NCI-H146 treated with DMSO at 0.1 percent for 48 hours (cell line): ENCODE results near the gene MOV10L1.
A peak's percentile ranks its signal among the peaks of the same experiment; 100 is the strongest.
"Not testable (repeated sequence)": the region's sequence is repeated elsewhere in the genome, so short reads cannot be mapped to it uniquely, and the experiment has no call there.

Experiments
- DNase-seq: peaks from one replicate; lab custom pipeline; 2025; ENCODE audit not compliant: unreplicated experiment; lab: John Stamatoyannopoulos, UW

Gene MOV10L1

DNA sequence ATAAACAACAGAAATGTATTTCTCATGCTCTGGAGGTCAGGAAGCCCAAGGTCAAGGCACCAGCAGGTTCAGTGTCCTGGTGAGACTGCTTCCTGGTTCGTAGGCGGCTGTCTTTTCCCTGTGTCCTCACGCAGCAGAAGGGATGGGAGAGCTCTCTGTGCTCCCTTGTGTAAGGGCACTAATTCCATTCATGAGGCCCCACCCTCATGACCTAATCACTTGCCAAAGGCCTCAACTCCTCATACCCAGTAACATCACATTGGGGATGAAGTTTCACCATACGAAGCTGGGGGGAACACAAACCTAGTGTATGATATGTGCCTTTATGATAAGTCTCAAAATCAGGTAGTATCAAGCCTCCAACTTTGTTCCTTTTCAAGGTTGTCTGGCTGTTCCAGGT lies 42.1 kb downstream of the MOV10L1 start:
- no peak for DNase-seq

DNA sequence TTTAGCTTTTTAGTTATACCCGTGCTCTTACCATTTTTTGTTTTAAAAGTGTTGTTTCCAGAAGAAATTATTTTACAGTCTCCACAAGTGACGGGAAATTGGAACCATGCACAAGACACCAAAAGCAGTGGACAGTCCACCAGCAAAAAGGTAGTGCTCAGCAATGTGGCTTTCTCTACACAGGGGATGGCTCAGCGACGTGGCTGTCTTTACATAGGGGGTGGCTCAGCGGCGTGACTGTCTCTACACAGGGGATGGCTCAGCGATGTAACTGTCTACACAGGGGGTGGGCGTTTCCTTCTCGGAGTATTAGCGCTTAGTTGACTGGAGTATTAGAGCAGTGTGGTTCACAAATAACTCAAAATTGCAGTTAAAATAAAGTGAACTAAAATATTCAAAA lies 44.7 kb downstream of the MOV10L1 start:
- no peak for DNase-seq

DNA sequence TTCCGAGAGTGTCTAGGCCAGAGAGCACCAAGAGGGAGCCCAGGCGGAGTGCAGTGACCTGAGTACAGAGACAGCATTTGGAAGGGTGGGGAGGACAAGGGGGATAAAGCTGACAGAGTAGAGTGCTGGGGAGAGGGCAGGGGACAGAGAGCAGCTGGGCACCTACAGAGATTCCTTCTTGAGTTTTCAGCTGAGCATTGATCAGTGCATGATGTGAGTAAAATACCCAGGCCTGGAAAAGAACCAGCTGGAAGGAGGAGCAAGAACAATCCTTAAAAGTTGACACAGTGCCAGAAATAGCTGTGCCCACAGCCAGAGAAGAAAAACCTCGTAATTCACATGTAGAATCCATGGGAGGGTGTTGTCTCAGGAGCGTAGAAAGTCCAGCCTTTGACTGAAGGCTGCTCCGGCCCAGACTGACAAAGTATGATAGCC lies 46.8 kb downstream of the MOV10L1 start:
- no peak for DNase-seq

DNA sequence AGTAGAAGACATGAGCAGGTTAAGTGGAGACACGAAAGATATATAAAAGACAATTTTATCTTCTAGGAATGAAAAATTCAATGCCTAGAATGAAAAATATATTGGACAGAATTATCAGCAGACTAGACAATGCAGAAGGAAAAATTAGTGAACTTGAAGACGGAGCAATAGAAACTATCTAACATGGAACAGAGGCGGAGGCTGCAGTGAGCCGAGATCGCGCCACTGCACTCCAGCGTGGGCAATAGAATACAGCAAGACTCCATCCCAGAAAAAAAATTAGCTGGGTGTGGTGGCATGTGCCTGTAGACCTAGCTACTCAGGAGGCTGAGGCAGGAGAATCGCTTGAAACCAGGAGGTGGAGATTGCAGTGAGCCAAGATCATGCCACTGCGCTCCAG lies 47.5 kb downstream of the MOV10L1 start:
- DNase-seq, result not testable (repeated sequence)

DNA sequence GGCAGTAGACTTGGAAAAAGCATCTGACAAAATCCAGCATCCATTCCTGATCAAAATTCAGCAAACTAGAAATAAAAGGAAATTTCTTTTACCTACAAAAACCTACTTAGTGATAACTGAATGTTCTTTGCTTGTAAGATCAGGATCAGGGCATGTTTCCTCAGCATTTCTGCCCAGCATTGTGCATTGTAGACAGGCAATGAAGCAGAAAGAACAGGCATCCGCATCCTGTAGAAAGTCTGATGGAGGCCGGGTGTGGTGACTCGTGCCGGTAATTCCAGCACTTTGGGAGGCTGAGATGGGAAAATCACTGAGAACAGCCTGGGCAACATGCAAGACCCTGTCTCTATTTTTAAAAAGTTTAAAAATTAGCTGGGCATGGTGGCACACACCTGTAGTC lies 48.2 kb downstream of the MOV10L1 start:
- no peak for DNase-seq

DNA sequence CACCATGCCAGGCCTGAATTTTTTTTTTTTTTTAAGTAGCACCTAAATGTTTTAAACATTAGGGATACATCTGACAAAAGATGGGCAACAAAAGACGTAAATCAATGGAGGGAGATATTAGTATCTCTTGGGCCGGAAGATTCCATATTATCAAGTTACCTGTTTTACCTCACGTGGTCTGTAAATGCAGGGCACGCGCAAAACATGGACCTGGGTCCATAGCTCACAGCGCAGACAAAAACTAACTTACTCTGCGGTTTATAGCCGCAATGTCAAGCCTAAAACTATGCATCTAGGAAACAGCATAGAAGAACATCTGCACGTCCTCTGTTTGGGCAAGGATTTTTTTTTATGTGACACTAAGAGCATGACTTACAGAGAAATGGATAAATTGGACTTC lies 49.2 kb downstream of the MOV10L1 start:
- DNase-seq, result no peak

DNA sequence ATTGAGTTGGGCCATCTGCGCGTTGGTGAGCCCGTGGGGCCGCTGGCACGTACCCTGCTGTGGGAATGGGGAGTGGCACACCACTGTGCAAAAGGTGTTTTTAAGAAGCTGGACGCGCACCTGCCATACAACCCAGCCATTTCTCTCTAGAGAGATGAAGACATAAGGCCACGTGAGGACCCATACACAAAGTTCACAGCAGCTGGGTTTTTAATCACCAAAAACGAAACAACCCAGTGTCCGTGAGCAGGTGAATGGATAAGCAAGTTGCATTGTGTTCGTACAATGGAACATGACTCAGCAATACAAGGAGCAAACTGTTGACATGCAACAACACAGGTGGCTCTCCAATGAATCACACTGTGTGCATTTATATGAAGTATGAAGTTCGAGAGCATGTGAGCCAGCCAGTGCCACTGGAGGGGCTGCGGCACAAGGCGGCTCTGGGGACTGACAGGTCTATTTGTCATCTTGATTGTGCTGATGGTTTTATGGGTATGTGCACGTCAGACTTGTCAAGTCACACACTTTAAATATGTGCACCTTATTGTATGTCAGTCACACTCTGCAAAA lies 50.1 kb downstream of the MOV10L1 start:
- peak; percentile 41 for DNase-seq

DNA sequence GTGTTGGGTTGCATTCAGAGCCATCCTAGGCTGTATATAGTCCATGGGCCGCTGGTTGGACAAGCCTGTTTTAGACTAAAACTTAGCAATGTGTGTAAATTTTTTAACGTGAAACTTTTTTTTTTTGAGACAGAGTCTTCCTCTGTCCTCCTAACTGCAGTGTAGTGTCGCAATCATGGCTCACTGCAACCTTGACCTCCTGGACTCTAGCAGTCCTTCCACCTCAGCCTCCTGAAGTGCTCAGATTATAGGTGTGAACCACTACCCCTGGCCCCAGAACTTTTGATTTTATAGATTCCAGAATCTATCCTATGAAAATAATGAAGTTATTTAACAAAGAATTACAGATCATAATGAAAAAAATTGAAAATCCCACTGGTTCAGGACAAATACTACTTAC lies 50.8 kb downstream of the MOV10L1 start:
- no peak for DNase-seq

DNA sequence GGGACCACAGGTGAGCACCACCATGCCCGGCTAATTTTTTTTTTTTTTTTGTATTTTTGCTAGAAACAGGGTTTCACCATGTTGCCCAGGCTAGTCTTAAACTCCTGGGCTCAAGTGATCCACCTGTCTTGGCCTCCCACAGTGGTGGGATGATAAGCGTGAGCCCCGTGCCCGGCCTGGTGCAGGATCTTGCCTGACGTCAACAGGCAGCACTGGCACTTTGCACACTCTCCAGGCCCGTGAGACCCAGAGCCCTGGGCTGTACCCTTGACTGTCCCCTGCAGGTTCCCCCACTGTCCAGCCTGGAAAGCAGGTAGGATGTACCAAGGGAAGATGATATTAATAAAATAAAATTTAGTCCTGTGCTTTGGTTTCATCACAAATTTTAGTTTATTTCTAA lies 51.7 kb downstream of the MOV10L1 start:
- DNase-seq, result no peak

DNA sequence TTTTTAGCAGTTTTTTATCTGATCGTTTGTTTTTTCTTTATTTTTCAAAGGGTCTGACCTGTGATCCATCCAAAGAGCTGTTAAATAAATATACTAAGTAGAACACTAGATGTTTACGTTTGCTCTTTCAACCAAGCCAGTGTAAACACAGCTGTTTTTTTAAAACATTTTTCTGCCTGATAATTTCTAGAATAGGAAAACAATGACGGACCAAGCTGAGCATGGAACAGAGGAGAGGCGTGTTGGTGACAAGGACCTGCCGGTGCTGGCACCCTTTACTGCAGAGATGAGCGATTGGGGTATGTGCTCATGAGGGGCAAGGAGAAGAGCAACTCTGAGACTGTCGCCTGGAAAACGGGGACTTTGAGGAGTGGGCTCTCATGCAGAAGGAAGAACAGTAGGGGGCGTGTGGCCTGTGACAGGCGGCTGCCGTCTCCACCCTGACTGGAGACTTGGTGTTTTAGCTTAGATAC lies 52.1 kb downstream of the MOV10L1 start:
- no peak for DNase-seq

DNA sequence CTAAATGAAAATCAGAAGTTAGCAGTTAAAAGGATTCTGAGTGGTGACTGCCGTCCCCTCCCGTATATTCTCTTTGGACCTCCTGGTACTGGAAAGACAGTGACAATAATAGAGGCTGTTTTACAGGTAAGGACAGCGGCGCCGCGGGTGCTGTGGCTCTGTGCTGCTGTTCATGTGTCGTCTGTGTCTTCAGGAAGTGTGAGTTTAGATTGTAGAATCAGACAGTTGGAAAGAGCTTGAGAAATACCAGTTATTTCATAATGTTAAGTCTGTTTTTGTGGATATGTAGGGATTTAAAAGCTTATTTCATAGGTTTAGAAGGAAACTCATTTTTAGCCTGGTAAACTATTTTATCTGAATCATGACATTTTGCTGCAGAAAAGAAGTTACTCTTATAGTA lies 53.3 kb downstream of the MOV10L1 start:
- DNase-seq, result no peak

DNA sequence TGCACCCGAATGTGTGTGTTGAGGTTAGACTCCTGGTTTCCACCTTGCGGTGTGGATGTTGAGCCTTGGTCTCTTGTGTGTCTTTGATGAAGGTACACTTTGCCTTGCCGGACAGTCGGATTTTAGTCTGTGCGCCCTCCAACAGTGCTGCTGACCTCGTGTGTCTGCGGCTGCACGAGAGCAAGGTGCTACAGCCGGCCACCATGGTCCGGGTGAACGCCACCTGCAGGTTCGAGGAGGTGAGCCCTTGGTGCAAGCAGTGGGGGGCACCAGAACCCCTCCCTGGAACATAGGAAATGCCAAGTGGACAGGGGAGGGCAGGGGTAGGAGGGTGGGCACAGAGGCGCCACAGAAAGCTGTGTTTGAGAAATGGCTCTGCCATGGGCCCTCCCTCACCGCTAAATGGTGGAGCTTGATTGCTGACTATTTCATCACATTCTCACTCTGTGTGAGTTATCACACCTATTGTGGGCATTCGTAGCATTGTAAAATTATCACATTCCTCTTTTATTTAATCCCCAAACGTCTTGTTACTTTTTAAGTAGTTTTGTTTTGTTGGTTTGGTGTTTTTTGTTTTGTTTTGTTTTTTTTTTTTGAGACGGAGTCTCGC lies 54.3 kb downstream of the MOV10L1 start:
- no peak for DNase-seq

DNA sequence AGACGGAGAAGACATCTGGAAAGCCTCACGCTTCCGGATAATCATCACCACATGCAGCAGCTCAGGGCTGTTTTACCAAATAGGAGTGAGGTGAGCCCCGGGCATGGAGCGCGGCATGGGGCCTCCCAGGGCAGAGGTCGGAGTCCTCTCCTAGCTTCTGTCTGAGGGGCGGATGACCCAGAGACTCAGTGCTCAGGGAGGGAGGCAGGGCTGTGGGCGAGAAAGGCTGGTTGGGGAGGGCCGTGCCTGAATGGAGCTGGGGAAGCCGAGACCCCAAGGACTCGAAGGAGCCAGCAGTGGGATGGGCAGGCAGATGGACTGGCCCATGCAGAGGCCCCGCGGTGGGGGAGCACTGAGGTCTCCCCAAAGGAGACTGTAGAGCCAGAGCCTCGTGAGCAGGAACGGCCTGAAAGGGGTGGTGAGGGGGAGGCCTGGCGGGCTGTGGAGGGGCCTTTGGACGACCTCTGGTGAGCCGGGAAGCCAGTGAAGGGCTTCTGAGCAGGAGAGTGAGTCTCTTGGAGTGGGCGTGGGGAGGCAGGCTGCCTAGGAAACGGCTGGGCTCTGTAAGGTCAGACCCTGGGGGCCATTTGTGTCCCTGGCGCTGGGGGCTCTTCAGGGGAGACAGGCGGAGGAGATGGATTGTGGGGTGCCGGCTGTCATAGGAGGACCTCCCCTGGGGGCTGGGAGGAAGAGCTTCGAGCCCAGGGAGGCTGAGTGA lies 56.1 kb downstream of the MOV10L1 start:
- DNase-seq, result no peak

DNA sequence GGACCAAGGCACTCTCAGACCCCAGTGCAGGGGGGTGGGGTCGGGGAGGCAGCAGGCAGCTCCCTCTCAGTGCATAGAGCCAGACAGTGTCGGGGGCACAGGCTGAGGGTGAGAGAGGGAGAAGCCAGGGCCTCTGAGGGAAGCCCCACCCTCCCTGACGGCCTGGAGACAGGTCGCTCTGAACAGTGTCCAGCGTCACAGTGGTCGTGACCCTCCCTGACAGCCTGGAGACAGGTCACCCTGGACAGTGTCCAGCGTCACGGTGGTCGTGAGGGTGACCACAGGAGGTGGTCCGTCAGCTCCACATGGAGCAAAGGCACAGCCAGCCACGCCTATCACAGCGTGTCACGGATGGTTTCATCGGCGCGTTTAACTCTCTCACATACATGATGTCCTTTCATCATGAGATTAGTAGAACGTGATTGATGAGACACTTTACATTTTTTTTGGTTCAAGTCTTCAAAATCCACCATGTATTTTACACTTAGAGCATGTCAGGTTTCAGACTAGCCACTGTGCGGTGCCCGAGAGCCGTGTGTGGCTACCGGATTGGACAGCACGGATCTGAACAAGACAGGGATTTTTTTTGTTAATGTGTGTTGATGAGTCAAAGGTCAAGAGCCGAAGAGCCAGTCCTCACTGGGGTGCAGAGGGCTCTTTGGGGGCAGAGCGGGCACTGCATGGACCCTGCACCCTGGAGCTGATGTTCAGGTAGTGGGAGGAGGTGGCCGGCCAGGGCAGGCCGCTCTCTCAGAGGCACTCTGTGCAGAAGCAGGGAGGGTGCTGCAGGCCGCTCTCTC lies 56.8 kb downstream of the MOV10L1 start:
- no peak for DNase-seq

DNA sequence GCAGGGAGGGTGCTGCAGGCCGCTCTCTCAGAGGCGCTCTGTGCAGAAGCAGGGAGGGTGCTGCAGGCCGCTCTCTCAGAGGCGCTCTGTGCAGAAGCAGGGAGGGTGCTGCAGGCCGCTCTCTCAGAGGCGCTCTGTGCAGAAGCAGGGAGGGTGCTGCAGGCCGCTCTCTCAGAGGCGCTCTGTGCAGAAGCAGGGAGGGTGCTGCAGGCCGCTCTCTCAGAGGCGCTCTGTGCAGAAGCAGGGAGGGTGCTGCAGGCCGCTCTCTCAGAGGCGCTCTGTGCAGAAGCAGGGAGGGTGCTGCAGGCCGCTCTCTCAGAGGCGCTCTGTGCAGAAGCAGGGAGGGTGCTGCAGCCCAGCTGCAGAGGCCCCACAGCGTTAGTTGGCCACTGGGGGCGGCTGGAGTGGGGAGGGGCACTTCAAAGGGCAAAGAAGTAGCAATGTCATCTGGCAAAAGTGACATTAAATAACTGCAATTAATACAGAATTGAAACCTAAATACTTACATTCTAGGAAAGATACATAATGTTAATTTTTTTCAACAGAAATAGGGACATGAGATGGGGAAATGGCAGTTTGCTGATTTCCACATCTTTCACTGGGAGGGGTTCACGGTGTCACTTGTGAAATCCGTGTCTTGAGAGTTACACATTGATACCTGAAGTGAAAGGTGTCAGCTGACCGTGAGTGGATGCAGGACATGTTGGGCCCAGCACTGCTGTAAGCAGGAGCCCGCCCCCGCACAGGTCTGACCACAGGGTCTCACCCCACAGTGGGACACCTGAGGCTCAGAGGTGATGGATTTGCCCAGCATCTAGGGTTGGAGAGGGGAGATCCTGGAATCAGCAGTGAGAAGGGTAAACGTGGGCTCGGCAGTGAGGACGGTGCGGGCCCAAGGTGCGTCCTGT lies 57.7 kb downstream of the MOV10L1 start:
- not testable (repeated sequence) for DNase-seq

DNA sequence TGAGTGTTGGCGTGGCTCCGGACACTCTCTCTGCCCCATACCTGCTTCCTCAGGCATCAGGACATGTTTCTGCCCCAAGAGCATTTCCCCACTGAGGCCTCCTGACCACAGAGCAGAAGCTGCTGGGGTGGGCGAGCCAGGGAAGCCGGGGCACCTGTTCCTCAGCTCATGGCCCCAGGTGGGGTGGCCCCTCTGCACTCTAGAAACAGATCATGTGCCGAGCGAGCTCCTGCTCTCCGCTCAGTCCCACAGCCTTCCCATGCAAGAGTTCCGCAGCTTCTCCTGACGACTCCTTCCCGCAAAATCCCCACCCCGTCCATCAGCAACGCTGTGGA lies 58.3 kb downstream of the MOV10L1 start:
- DNase-seq, result no peak

DNA sequence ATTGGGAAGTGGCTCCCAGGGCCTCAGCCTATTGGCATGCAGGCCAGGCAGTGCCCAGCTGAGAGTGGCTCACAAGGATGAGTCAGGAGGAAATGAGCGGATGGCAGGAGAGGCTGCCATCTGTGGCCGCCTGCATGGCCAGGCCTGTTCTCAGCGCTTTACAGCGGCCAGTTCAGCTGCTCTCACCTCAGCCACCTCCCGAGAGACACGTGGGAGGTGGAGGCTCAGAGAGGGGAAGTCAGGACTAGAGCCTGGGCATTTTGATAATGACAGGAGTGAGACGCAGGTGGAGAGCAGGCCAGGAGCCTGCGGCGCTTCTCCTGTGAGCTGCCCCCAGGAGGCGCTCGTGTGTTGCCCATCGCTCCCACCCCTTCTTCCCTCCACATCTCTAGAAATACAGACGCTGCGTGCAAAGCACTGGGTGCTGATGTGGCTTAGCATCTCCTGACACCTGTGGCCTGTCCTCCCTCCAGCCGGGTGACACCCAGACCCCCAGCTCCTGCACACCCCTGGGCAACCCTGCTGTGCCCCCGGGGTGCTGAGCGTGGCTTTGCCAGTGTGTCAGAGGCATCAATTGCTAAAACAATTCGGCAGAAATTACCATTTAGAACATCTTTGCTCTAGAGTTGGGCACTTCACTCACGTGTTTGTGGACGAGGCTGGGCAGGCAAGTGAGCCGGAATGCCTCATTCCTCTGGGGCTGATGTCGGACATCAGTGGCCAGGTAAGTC lies 59.4 kb downstream of the MOV10L1 start:
- peak; percentile 56 for DNase-seq

DNA sequence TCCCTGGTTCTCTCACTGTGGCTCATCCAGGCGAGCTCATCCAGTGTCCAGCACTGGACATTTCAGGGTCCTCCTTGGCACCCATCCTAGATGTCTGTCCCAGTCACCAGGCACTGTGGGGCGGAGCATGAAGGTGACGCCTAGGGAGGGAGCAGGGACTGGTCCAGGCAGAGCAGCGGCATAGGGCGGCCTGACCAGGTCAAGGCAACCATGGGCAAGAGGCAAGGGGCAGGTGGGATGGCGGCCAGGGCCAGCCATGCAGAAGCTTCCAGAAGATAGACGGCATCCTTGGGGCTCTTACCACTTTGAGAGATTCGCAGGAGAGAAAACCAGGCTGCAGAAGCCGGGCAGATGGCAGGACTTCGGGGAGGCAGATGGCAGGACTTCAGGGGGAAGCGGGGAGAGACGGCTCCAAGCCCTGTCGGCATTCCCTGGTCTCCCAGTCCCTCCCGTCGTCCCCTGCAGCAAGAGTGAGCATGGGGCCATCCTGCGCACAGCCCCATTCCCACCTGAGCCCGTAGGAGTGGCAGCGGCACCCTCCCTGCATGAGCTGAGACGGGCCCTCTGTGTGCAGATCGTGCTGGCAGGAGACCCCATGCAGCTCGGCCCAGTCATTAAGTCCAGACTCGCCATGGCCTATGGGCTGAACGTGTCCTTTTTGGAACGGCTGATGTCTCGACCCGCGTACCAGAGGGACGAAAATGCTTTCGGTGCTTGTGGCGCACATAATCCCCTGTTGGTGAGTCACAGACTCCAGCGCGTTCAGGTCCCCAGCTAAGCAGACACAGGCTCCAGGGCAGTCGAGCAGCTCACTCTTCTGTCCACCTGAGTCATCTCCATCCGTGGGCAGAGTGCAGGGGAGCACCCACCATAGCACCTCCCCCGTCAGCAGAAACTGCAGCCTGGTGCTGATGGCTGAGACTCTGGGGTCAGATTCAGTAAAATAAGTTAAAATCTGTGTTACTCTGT lies 60.6 kb downstream of the MOV10L1 start:
- DNase-seq, result no peak
